Neuronal stem cell (in vitro differentiated cells): ENCODE results near the gene PTAFR.

Source experiments
- DNase-seq: peaks from one replicate; pipeline ENCODE4 v3.0.0-alpha.2; 2013; ENCODE audit warnings: low spot score
- H2AFZ ChIP-seq: one replicate; pipeline ENCODE4 v1.6.1; 2013; ENCODE audit warnings: mild to moderate bottlenecking, low read length, inconsistent platforms
- H2AK5ac ChIP-seq: 2 replicates; pipeline ENCODE4 v1.6.1; 2013; ENCODE audit warnings: low read depth, mild to moderate bottlenecking, inconsistent platforms, low read length, moderate library complexity, mixed read lengths
- H2BK120ac ChIP-seq: 2 replicates; pipeline ENCODE4 v1.6.1; 2013; ENCODE audit warnings: low read depth, mild to moderate bottlenecking, inconsistent platforms, low read length, moderate library complexity, mixed read lengths
- H2BK12ac ChIP-seq: one replicate; pipeline ENCODE4 v1.6.1; 2013; ENCODE audit warnings: low read length, inconsistent platforms
- H2BK15ac ChIP-seq: 2 replicates; pipeline ENCODE4 v1.6.1; 2013; ENCODE audit warnings: mild to moderate bottlenecking, low read length, inconsistent platforms, mixed read lengths
- H2BK5ac ChIP-seq: one replicate; pipeline ENCODE4 v1.6.1; 2013; ENCODE audit warnings: inconsistent platforms, mild to moderate bottlenecking, low read length, moderate library complexity
- H3K14ac ChIP-seq: one replicate; pipeline ENCODE4 v1.6.1; 2013; ENCODE audit warnings: low read length, inconsistent platforms
- H3K18ac ChIP-seq: 2 replicates; pipeline ENCODE4 v1.6.1; 2013; ENCODE audit warnings: low read length, inconsistent platforms
- H3K23ac ChIP-seq: 2 replicates; pipeline ENCODE4 v1.6.1; 2013; ENCODE audit warnings: low read depth, mild to moderate bottlenecking, mixed read lengths, low read length, inconsistent platforms; ENCODE audit not compliant: poor library complexity
- H3K27ac ChIP-seq: replicated peaks from 3 replicates; pipeline ENCODE4 v1.5.1; 2013; ENCODE audit warnings: low read length, inconsistent platforms
- H3K27me3 ChIP-seq, 3 experiments: 2 replicates each; pipeline ENCODE4 v1.6.1; 2013; ENCODE audit warnings: low read length in 3 of 3, mild to moderate bottlenecking in 2 of 3, inconsistent platforms in 1 of 3, low read depth in 1 of 3, mixed read lengths in 1 of 3, moderate library complexity in 1 of 3; ENCODE audit not compliant: control insufficient read depth in 3 of 3, insufficient read depth in 3 of 3
- H3K36me3 ChIP-seq, 2 donors: replicated peaks in 1 of 2; 2 replicates each; pipeline ENCODE4 v1.6.1; 2013; ENCODE audit warnings: low read length in 2 of 2; ENCODE audit not compliant: control insufficient read depth in 2 of 2, insufficient read depth in 2 of 2
- H3K4ac ChIP-seq: 2 replicates; pipeline ENCODE4 v1.6.1; 2013; ENCODE audit warnings: inconsistent platforms, mild to moderate bottlenecking, low read length, moderate library complexity
- H3K4me1 ChIP-seq, 2 donors: 1 replicate in 1 of 2; 2 replicates in 1 of 2; pipeline ENCODE4 v1.6.1; 2013; ENCODE audit warnings: low read length in 2 of 2, low read depth in 1 of 2; ENCODE audit not compliant: control insufficient read depth in 2 of 2, insufficient read depth in 1 of 2
- H3K4me2 ChIP-seq: one replicate; pipeline ENCODE4 v1.6.1; 2013; ENCODE audit warnings: mild to moderate bottlenecking, low read length, inconsistent platforms; ENCODE audit not compliant: insufficient read depth, poor library complexity, severe bottlenecking
- H3K4me3 ChIP-seq, 2 donors: 2 replicates each; pipeline ENCODE4 v1.5.1; 2013; ENCODE audit warnings: low read length in 2 of 2, mild to moderate bottlenecking in 2 of 2, inconsistent platforms in 1 of 2, moderate library complexity in 1 of 2
- H3K79me1 ChIP-seq: one replicate; pipeline ENCODE4 v1.6.1; 2013; ENCODE audit warnings: low read depth, mild to moderate bottlenecking, inconsistent platforms, low read length, moderate library complexity
- H3K9ac ChIP-seq: one replicate; pipeline ENCODE4 v1.6.1; 2013; ENCODE audit warnings: mild to moderate bottlenecking, low read depth, low read length, inconsistent platforms; ENCODE audit not compliant: poor library complexity
- H3K9me3 ChIP-seq, 2 donors: replicated peaks in 1 of 2; 2 replicates each; pipeline versions ENCODE3 to v1.6.1; 2013; ENCODE audit warnings: low read length in 2 of 2, mild to moderate bottlenecking in 2 of 2, inconsistent platforms in 1 of 2, low read depth in 1 of 2, mixed read lengths in 1 of 2, moderate library complexity in 1 of 2; ENCODE audit not compliant: control insufficient read depth in 2 of 2, insufficient read depth in 1 of 2
- H4K8ac ChIP-seq: one replicate; pipeline ENCODE4 v1.6.1; 2013; ENCODE audit warnings: low read depth, mild to moderate bottlenecking, inconsistent platforms, low read length, moderate library complexity
- H4K91ac ChIP-seq: one replicate; pipeline ENCODE4 v1.6.1; 2013; ENCODE audit warnings: low read length, low read depth, mild to moderate bottlenecking, inconsistent platforms; ENCODE audit not compliant: poor library complexity
- WGBS, 2 donors: extraction: QIAGEN DNeasy Blood & Tissue Kit; methylation state at CpG; one replicate each; pipeline ENCODE4 v1.1.7; 2013; ENCODE audit warnings: missing lambda C conversion rate in 2 of 2, mixed read lengths in 1 of 2; ENCODE audit not compliant: insufficient read length in 2 of 2, insufficient replicate concordance in 1 of 2; ENCODE audit errors: extremely low coverage in 2 of 2; 5-methylcytosine and 5-hydroxymethylcytosine counted together

The PTAFR gene

DNA sequence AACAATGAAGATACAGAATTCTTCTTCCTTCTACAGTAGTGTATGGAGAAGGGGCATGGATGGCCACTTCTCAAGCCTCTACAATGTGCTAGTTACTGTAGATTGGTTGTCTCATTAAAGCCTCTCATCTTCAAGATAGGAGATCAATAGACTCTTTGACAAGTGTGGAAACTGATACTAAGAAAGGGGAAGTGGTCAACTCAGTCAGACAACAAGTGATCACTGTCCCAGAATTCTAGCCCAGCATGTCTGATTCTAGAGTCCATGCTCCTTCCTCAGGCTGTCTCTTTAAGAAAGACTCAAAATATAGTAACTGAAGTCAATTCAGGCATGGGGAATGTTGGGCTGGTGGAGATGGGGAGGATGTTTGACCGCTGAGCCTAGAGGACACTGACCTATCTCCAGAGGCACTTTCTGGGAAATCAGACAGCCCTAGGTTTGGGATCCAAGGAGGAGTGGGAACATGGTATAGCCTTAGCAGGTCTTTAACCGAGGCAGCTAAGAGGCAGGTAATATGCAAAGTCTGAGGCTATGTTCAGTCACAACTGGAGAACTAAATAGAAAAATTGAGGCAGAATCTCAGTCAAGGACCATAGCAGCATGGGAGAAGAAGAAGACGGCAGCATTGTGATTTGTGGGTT is 48.8 kb downstream of the PTAFR start:
- Histone ChIP-seq H2BK120ac (no peak overlapping the region), H3K9ac (no peak overlapping the region), H3K4ac (no peak overlapping the region), H2BK12ac (no peak overlapping the region), H3K27ac (no peak overlapping the region), H3K36me3 (no peaks in the 10 kb centered on the region), H3K4me3 (no peak overlapping the region), H3K14ac (no peak overlapping the region), H2BK5ac (no peak overlapping the region), H3K4me2 (no peak overlapping the region), H3K4me1 (no peaks in the 10 kb centered on the region), H3K79me1 (no peaks in the 10 kb centered on the region), H2AFZ (no peak overlapping the region), H3K9me3 (no peaks in the 10 kb centered on the region), H3K23ac (no peak overlapping the region), H3K18ac (no peak overlapping the region), H4K91ac (no peak overlapping the region), H3K27me3 (peaks cover 0 to 11% (median 0%) of the 10 kb centered on the region in 3 experiments), H2AK5ac (no peak overlapping the region), H2BK15ac (no peak overlapping the region), H4K8ac (no peak overlapping the region)
- no peak for DNase-seq
- WGBS, 2 donors, result no CpG with 5 or more reads among the region's 3 CpGs

DNA sequence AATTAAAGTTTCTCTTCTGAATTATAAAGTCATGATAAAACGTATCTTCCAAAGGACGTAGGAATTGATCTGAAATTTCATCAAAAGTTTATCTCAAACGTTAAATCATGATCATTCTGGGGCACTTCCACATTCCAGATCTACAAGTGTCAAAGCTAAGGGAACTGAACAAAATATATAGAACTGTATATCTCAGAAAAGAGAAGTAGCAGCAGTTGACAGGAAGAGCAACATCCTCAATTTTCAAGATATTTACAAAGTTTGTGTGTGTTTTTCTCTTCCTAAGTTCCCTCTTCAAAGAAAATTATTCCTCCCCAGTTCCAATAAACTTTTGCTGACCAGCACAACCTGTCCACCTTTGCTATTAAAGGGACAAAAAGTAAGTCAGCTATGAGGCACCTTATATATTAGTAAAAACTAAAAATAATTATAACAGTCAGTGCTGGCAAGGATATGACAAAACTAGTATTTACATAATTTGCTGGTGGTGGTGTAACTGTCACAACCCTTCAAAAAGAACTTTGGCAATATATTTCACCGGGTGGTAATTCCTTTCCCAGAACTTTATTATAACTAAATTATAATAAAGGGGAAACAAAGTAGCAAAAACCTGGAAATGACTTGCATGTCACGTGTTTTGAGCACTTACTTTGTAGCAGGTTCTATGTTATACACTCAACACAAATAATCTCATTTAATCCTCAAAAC is 49.6 kb downstream of the PTAFR start:
- Histone ChIP-seq H3K4ac (no peak overlapping the region), H3K9me3 (no peaks in the 10 kb centered on the region), H4K91ac (no peak overlapping the region), H3K4me2 (no peak overlapping the region), H3K4me3 (no peak overlapping the region), H3K14ac (no peak overlapping the region), H3K18ac (no peak overlapping the region), H2AK5ac (no peak overlapping the region), H4K8ac (no peak overlapping the region), H3K23ac (no peak overlapping the region), H2BK12ac (no peak overlapping the region), H2BK120ac (no peak overlapping the region), H3K79me1 (no peaks in the 10 kb centered on the region), H2AFZ (no peak overlapping the region), H3K9ac (no peak overlapping the region), H3K36me3 (no peaks in the 10 kb centered on the region), H2BK5ac (no peak overlapping the region), H3K27ac (no peak overlapping the region), H3K27me3 (peaks cover 0 to 9% (median 0%) of the 10 kb centered on the region in 3 experiments), H2BK15ac (no peak overlapping the region), H3K4me1 (no peaks in the 10 kb centered on the region)
- WGBS, 2 donors, result no CpG with 5 or more reads among the region's 5 CpGs
- DNase-seq, result no peak

DNA sequence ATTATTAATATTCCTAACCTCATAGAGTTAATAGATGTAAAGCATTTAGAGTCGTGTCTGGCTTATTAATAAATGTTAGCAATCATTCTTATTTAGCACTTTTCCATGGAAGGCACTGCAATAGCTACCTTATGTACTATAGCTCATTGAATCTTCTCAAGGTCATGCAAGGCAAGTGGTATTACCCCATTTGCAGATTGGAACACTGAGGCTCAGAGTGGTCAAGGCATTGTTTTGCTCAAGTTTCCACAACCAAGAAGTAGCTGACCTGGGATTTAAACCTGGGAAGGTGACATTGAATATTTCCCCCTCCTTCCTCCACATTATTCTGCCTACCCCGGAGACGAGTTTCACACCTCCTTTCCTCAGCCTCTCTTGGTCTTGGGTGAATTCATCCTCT is 50.3 kb downstream of the PTAFR start:
- no peaks in the 10 kb centered on the region for H3K36me3 ChIP-seq
- H3K27ac ChIP-seq, result no peak overlapping the region
- peaks cover 0 to 9% (median 0%) of the 10 kb centered on the region in 3 experiments for H3K27me3 ChIP-seq
- no peak overlapping the region for H4K8ac ChIP-seq
- no peak overlapping the region for H2BK120ac ChIP-seq
- WGBS, 2 donors, result no CpG with 5 or more reads among the region's 3 CpGs
- H3K4me2 ChIP-seq, result no peak overlapping the region
- H3K79me1 ChIP-seq, result no peaks in the 10 kb centered on the region
- H3K4me1 ChIP-seq, result no peaks in the 10 kb centered on the region
- no peak overlapping the region for H3K14ac ChIP-seq
- no peak overlapping the region for H2AK5ac ChIP-seq
- no peak overlapping the region for H2AFZ ChIP-seq
- no peak overlapping the region for H3K9ac ChIP-seq
- H3K4me3 ChIP-seq, result no peak overlapping the region
- H3K18ac ChIP-seq, result no peak overlapping the region
- H3K4ac ChIP-seq, result no peak overlapping the region
- no peak overlapping the region for H4K91ac ChIP-seq
- H3K23ac ChIP-seq, result no peak overlapping the region
- no peak overlapping the region for H2BK12ac ChIP-seq
- no peaks in the 10 kb centered on the region for H3K9me3 ChIP-seq
- H2BK5ac ChIP-seq, result no peak overlapping the region
- DNase-seq, result no peak
- H2BK15ac ChIP-seq, result no peak overlapping the region

DNA sequence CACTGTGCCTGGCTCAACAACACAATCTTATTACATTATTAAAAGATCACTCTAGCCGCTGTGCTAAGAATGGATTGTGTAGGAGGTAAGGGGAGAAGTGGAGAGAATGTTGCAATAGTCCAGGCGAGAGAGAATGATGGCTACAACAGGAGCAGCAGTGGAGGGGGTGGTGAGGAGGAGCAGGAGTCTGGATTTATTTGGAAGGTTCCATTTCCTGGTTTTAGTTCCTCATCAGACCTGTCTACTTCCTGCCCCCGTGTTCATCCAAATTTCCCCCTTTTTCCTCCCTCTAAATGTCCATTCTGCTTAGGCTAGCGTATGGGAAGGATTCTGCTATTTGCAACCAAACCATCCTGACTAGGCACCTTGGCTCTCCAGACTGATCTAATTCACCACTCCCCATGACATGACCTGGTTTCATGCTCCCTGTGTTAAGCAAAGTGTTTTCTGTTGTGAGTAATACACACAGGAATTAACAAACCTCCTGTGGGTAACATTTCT is 53.0 kb downstream of the PTAFR start:
- H3K4me3 ChIP-seq, result no peak overlapping the region
- H2AK5ac ChIP-seq, result no peak overlapping the region
- no peak overlapping the region for H2BK5ac ChIP-seq
- H3K14ac ChIP-seq, result no peak overlapping the region
- no peaks in the 10 kb centered on the region for H3K4me1 ChIP-seq
- no peak overlapping the region for H3K27ac ChIP-seq
- H2BK120ac ChIP-seq, result no peak overlapping the region
- no peaks in the 10 kb centered on the region for H3K9me3 ChIP-seq
- peaks cover 0 to 3% (median 0%) of the 10 kb centered on the region in 3 experiments for H3K27me3 ChIP-seq
- H3K9ac ChIP-seq, result no peak overlapping the region
- no peaks in the 10 kb centered on the region for H3K36me3 ChIP-seq
- H4K8ac ChIP-seq, result no peak overlapping the region
- no peaks in the 10 kb centered on the region for H3K79me1 ChIP-seq
- peak overlapping the region; percentile 53 for H2AFZ ChIP-seq
- DNase-seq, result no peak
- H3K4ac ChIP-seq, result no peak overlapping the region
- no peak overlapping the region for H3K4me2 ChIP-seq
- H3K23ac ChIP-seq, result no peak overlapping the region
- H2BK15ac ChIP-seq, result no peak overlapping the region
- no CpG with 5 or more reads among the region's 4 CpGs for WGBS, 2 donors
- H4K91ac ChIP-seq, result no peak overlapping the region
- no peak overlapping the region for H3K18ac ChIP-seq
- H2BK12ac ChIP-seq, result no peak overlapping the region
